Measurements from ENCODE around the gene RNU4-1.
"Not testable (repeated sequence)": the region's sequence is repeated elsewhere in the genome, so short reads cannot be mapped to it uniquely, and the experiment has no call there.

The RNU4-1 gene

DNA sequence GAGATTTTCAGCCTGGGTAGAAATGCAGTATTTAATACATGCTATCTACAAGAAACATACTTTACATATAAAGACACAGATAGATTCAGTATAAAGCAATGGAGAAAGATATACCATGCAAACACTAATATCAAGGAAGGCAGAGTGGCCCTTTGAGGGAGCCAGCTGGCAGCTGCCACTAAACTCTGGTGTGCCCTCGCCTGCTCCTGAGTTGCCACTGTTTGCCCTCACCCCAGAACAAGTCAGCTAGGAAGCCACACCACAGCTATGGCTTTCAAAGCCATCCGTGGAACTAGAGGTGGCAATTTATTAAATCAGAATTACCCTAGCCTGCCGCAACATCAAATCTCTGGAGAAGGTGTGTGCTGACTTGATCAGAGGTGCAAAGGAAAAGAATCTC lies 45.9 kb downstream of the RNU4-1 start:
- Histone ChIP-seq H3K4me2 (ENCODE audit: insufficient read depth, low read length) (no peak overlapping the region), H3K36me3 (ENCODE audit: insufficient read depth, low read length) (no peaks in the 10 kb centered on the region), H3K27me3 (ENCODE audit: insufficient read depth, low read length, poor library complexity) (no peaks in the 10 kb centered on the region), H3K9me3 (ENCODE audit: insufficient read depth, low read length, severe bottlenecking) (no peaks in the 10 kb centered on the region), H3K79me2 (ENCODE audit: insufficient read depth, low read length) (no peaks in the 10 kb centered on the region), H3K27ac (ENCODE audit: low read length) (no peak overlapping the region), H3K4me3 (ENCODE audit: low read depth in 1 of 2, low read length in 2 of 2) (no peak overlapping the region), H2AFZ (ENCODE audit: low read depth, low read length) (no peak overlapping the region), H4K20me1 (ENCODE audit: insufficient read depth, low read length) (peaks cover 21% of the 10 kb centered on the region), H3K9ac (ENCODE audit: low read depth, low read length) (no peak overlapping the region), H3K4me1 (ENCODE audit: insufficient read depth, low read length) (peaks cover 9% of the 10 kb centered on the region)
- no peak for DNase-seq
- TF ChIP-seq, protein P1, sequence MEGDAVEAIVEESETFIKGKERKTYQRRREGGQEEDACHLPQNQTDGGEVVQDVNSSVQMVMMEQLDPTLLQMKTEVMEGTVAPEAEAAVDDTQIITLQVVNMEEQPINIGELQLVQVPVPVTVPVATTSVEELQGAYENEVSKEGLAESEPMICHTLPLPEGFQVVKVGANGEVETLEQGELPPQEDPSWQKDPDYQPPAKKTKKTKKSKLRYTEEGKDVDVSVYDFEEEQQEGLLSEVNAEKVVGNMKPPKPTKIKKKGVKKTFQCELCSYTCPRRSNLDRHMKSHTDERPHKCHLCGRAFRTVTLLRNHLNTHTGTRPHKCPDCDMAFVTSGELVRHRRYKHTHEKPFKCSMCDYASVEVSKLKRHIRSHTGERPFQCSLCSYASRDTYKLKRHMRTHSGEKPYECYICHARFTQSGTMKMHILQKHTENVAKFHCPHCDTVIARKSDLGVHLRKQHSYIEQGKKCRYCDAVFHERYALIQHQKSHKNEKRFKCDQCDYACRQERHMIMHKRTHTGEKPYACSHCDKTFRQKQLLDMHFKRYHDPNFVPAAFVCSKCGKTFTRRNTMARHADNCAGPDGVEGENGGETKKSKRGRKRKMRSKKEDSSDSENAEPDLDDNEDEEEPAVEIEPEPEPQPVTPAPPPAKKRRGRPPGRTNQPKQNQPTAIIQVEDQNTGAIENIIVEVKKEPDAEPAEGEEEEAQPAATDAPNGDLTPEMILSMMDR (IDR thresholded peaks at IDR 0.05; ENCODE audit: borderline replicate concordance, extremely low read depth, low read length, poor library complexity, severe bottlenecking) = no peak
- no peak for TF ChIP-seq EZH2 (IDR thresholded peaks at IDR 0.05; ENCODE audit: borderline replicate concordance, low read depth, low read length, severe bottlenecking)
- ATAC-seq (ENCODE audit: insufficient read depth, low read depth) = no peak

DNA sequence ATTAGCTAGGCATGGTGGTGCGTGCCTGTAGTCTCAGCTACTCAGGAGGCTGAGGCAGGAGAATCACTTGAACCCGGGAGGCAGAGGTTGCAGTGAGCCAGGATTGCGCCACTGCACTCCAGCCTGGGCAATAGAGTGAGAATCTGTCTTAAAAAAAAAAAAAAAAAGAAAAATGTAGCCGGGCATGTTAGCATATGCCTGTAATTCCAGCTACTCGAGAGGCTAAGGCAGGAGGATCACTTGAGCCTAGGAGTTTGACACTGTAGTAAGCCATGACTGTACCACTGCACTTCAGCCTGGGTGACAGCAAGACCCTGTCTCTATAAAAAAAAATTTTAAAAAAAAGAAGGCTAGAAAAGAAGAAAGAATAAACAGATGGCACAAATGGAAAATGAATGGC lies 46.3 kb downstream of the RNU4-1 start:
- not testable (repeated sequence) for H2AFZ ChIP-seq (ENCODE audit: low read depth, low read length); ATAC-seq (ENCODE audit: insufficient read depth, low read depth); H3K27ac ChIP-seq (ENCODE audit: low read length)

More for the DNA sequence above, 46.3 kb downstream of the RNU4-1 start:
- not testable (repeated sequence) for H3K4me3 ChIP-seq (ENCODE audit: low read depth in 1 of 2, low read length in 2 of 2); H3K9ac ChIP-seq (ENCODE audit: low read depth, low read length); H3K79me2 ChIP-seq (ENCODE audit: insufficient read depth, low read length); H3K4me1 ChIP-seq (ENCODE audit: insufficient read depth, low read length); H3K36me3 ChIP-seq (ENCODE audit: insufficient read depth, low read length); DNase-seq; H3K9me3 ChIP-seq (ENCODE audit: insufficient read depth, low read length, severe bottlenecking); H3K4me2 ChIP-seq (ENCODE audit: insufficient read depth, low read length); H3K27me3 ChIP-seq (ENCODE audit: insufficient read depth, low read length, poor library complexity)
- peaks cover 25% of the 10 kb centered on the region for H4K20me1 ChIP-seq (ENCODE audit: insufficient read depth, low read length)
